Measurements from ENCODE around the gene DHX8.

DNA sequence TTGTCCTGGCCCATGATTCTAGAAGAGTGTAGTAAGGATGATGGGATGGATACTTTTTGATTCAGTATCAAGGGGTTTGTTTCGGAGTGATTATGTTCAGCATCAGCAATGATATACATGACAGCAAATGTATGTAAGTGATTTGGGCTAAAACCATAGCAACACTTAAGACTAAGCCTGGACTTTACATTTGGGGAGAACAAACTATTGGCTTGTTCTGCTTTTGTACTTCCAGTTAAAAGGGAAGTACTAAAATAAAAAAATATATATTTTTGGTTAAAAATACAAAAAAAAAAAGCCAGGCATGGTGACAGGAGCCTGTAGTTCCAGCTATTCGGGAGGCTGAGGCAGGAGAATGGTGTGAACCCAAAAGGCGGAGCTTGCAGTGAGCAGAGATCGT lies 20.5 kb upstream of the DHX8 start:
- TF ChIP-seq, protein P1, sequence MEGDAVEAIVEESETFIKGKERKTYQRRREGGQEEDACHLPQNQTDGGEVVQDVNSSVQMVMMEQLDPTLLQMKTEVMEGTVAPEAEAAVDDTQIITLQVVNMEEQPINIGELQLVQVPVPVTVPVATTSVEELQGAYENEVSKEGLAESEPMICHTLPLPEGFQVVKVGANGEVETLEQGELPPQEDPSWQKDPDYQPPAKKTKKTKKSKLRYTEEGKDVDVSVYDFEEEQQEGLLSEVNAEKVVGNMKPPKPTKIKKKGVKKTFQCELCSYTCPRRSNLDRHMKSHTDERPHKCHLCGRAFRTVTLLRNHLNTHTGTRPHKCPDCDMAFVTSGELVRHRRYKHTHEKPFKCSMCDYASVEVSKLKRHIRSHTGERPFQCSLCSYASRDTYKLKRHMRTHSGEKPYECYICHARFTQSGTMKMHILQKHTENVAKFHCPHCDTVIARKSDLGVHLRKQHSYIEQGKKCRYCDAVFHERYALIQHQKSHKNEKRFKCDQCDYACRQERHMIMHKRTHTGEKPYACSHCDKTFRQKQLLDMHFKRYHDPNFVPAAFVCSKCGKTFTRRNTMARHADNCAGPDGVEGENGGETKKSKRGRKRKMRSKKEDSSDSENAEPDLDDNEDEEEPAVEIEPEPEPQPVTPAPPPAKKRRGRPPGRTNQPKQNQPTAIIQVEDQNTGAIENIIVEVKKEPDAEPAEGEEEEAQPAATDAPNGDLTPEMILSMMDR (conservative IDR thresholded peaks at IDR 0.05; ENCODE audit: low read length) = no peak
- no peak for TF ChIP-seq EZH2phosphoT487 (IDR thresholded peaks at IDR 0.05; ENCODE audit: borderline replicate concordance, low read depth, low read length)

Measured in OCI-LY7 (cell line).